Panc1 (cell line): Measurements from ENCODE around the gene CRKL. TPM values are rescaled to one million over a fixed set of nuclear protein-coding genes. Genes with fewer than 3 reads are reported as not detected.
"Not testable (repeated sequence)": the region's sequence is repeated elsewhere in the genome, so short reads cannot be mapped to it uniquely, and the experiment has no call there.

ENCODE experiments used
- ATAC-seq: fragments of 200-7000 bp; cut with Tn5 transposase; 2 replicates; pipeline ENCODE4 v1.9.1; 2020; ENCODE audit warnings: mild to moderate bottlenecking, moderate library complexity
- BruUV-seq: library from RNA; stranded (reverse); fragments of 400-500 nt; replicated peaks from 2 replicates; lab custom pipeline; 2021; lab: Mats Ljungman, UMichigan
- CTCF ChIA-PET: fragments of 300-600 bp; sonication (Branson Sonifier 250); formaldehyde crosslinking; loops from one replicate; lab custom pipeline; 2022; ENCODE audit warnings: antibody characterized with exemption; lab: Charles Lee
- POLR2A ChIA-PET: fragments of 300-600 bp; sonication (Branson Sonifier 250); formaldehyde crosslinking; loops from one replicate; lab custom pipeline; 2022; ENCODE audit warnings: antibody characterized with exemption; lab: Charles Lee
- DNase-seq: peaks from one replicate; pipeline ENCODE4 v3.0.0-alpha.2; 2010; ENCODE audit warnings: low read depth, low spot score
- H3K27ac ChIP-seq: 2 replicates; pipeline ENCODE4 v1.5.1; 2011; ENCODE audit warnings: mild to moderate bottlenecking, low read length, inconsistent platforms
- H3K27me3 ChIP-seq: fragments of 200-500 bp; sonication (Bioruptor generic); 2 replicates; pipeline ENCODE4 v1.6.0; 2014; ENCODE audit warnings: low read length, inconsistent platforms; ENCODE audit not compliant: control insufficient read depth, insufficient read depth
- H3K36me3 ChIP-seq: fragments of 200-500 bp; sonication (Bioruptor generic); 2 replicates; pipeline ENCODE4 v1.5.1; 2014; ENCODE audit warnings: inconsistent platforms, mild to moderate bottlenecking, low read length, moderate library complexity; ENCODE audit not compliant: control insufficient read depth, insufficient read depth
- H3K4me1 ChIP-seq: 2 replicates; pipeline ENCODE4 v1.5.1; 2011; ENCODE audit warnings: inconsistent platforms, mild to moderate bottlenecking, low read length, moderate library complexity; ENCODE audit not compliant: control insufficient read depth, insufficient read depth
- H3K4me3 ChIP-seq, 2 experiments: 2 replicates each; pipeline ENCODE4 v1.5.1; 2011 to 2012; ENCODE audit warnings: low read depth in 2 of 2, low read length in 2 of 2, mild to moderate bottlenecking in 2 of 2, inconsistent platforms in 1 of 2, moderate library complexity in 1 of 2
- H3K9me3 ChIP-seq: fragments of 200-500 bp; sonication (Bioruptor generic); 2 replicates; pipeline ENCODE4 v1.5.1; 2014; ENCODE audit warnings: low read depth, mild to moderate bottlenecking, inconsistent platforms, low read length, moderate library complexity; ENCODE audit not compliant: control insufficient read depth, insufficient read depth
- POLR2AphosphoS5 ChIP-seq: IDR thresholded peaks from 2 replicates; pipeline ENCODE4 v1.6.1; 2012; ENCODE audit warnings: mild to moderate bottlenecking, low read depth, low read length, moderate library complexity
- SIN3A ChIP-seq: IDR thresholded peaks from 2 replicates; pipeline ENCODE4 v1.6.1; 2012; ENCODE audit warnings: low read depth, mild to moderate bottlenecking, low read length, moderate library complexity, borderline replicate concordance; ENCODE audit not compliant: insufficient read depth
- TCF7L2 ChIP-seq: IDR thresholded peaks from 2 replicates; pipeline ENCODE4 v1.6.1; 2011; ENCODE audit warnings: mild to moderate bottlenecking, low read depth, low read length, inconsistent platforms
- in situ Hi-C: cut with HindIII; loops from 2 replicates; pipeline ENCODE4 v1.10.0; 2016; ENCODE audit warnings: low sequenced_read_pairs, low pct_unique_long_range_greater_than_20kb
- intact Hi-C: fragments of 100-400 bp; cut with micrococcal nuclease; formaldehyde crosslinking; loops from one replicate; pipeline ENCODE4 v1.10.0; 2022; ENCODE audit not compliant: unreplicated experiment
- total RNA-seq: library from RNA; stranded (reverse); gene quantifications from one replicate; pipeline ENCODE4 v1.2.1, GENCODE V29; 2021; ENCODE audit not compliant: unreplicated experiment
- TF ChIP-seq, protein P1 (sequence below): fragments of 450-650 bp; IDR thresholded peaks from 2 replicates; pipeline ENCODE4 v1.5.1; 2017; ENCODE audit warnings: mild to moderate bottlenecking
- TF ChIP-seq, protein P2 (sequence below), 2 experiments: IDR thresholded peaks; 2 replicates each; pipeline ENCODE4 v1.6.1; 2011 to 2012; ENCODE audit warnings: low read depth in 2 of 2, control low read depth in 1 of 2, low read length in 1 of 2, mild to moderate bottlenecking in 1 of 2, moderate library complexity in 1 of 2; ENCODE audit not compliant: insufficient read depth in 1 of 2

CRKL gene
- total RNA-seq, 1 experiment from 2014 or later = 59.4 TPM

DNA sequence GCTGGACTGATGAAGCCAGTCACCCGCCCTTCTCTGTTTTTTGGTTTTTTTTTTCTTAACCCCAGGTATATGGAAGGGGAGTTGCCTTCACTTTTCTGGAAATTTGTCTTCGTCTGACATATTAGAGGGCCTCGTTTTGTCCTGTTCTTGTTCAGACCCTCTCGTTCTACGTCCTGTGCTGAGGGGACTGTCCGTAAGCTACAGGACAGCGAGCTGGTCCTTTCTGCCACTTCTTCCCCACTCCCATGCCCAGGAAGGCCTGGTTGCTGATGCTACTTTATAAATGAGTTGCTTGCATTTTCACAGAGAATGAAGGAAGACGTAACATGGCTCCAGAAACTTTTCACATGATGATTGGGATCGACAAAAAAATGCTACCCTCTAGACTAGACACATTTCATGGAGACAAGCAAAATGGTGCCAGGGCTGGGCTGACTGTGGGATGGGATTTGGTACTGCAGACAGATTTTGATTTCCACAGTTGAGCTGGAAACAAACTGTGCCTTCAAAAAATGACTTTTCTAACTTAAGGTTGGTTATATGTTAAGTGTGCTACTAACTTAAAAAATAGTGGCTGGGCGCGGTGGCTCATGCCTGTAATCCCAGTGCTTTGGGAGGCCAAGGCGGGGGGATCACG is 27.2 kb upstream of the CRKL start:
- Histone ChIP-seq H3K4me1 (peaks cover 6% of the 10 kb centered on the region), H3K27me3 (no peaks in the 10 kb centered on the region), H3K4me3 (no peak overlapping the region), H3K27ac (no peak overlapping the region), H3K36me3 (no peaks in the 10 kb centered on the region; the same call in 1 of the 2 replicates), H3K9me3 (no peaks in the 10 kb centered on the region)
- ATAC-seq (no peak), DNase-seq (no peak)
- intact Hi-C loops (loop anchor here (10.0 kb wide), 1 partner anchor 55 kb away; no protein-coding TSS in a partner anchor), in situ Hi-C loops (no loop called here)
- ChIA-PET CTCF (interaction anchor here (0.7 kb wide), 1 partner anchor 58 kb away, joined by 3 read pairs; no protein-coding TSS in a partner anchor), POLR2A (no interaction called here)
- TF ChIP-seq, protein P1, sequence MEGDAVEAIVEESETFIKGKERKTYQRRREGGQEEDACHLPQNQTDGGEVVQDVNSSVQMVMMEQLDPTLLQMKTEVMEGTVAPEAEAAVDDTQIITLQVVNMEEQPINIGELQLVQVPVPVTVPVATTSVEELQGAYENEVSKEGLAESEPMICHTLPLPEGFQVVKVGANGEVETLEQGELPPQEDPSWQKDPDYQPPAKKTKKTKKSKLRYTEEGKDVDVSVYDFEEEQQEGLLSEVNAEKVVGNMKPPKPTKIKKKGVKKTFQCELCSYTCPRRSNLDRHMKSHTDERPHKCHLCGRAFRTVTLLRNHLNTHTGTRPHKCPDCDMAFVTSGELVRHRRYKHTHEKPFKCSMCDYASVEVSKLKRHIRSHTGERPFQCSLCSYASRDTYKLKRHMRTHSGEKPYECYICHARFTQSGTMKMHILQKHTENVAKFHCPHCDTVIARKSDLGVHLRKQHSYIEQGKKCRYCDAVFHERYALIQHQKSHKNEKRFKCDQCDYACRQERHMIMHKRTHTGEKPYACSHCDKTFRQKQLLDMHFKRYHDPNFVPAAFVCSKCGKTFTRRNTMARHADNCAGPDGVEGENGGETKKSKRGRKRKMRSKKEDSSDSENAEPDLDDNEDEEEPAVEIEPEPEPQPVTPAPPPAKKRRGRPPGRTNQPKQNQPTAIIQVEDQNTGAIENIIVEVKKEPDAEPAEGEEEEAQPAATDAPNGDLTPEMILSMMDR = no peak
- TF ChIP-seq, protein P2, sequence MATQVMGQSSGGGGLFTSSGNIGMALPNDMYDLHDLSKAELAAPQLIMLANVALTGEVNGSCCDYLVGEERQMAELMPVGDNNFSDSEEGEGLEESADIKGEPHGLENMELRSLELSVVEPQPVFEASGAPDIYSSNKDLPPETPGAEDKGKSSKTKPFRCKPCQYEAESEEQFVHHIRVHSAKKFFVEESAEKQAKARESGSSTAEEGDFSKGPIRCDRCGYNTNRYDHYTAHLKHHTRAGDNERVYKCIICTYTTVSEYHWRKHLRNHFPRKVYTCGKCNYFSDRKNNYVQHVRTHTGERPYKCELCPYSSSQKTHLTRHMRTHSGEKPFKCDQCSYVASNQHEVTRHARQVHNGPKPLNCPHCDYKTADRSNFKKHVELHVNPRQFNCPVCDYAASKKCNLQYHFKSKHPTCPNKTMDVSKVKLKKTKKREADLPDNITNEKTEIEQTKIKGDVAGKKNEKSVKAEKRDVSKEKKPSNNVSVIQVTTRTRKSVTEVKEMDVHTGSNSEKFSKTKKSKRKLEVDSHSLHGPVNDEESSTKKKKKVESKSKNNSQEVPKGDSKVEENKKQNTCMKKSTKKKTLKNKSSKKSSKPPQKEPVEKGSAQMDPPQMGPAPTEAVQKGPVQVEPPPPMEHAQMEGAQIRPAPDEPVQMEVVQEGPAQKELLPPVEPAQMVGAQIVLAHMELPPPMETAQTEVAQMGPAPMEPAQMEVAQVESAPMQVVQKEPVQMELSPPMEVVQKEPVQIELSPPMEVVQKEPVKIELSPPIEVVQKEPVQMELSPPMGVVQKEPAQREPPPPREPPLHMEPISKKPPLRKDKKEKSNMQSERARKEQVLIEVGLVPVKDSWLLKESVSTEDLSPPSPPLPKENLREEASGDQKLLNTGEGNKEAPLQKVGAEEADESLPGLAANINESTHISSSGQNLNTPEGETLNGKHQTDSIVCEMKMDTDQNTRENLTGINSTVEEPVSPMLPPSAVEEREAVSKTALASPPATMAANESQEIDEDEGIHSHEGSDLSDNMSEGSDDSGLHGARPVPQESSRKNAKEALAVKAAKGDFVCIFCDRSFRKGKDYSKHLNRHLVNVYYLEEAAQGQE (IDR thresholded peaks at IDR 0.05; ENCODE audit: insufficient read depth in 1 of 2, low read depth in 2 of 2, low read length in 1 of 2) = no peak
- TSS peak; percentile 82 for BruUV-seq

DNA sequence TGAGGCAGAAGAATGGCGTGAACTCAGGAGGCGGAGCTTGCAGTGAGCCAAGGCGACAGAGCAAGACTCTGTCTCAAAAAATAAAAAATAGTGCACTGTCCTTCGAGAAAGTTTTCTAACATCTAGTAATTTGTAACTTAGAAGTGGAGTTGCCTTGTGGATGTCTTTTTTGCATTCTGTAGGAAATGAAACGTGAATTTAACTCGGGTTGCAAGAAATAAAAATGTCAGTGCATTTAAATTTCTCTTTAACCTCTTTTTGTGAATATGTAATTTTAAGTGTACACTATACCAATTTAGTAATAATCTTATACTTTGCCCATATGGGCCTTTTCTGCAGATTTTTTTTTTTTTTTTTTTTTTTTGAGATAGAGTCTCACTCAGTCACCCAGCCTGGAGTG is 26.2 kb upstream of the CRKL start:
- peaks cover 2% of the 10 kb centered on the region for H3K4me1 ChIP-seq
- POLR2A ChIA-PET = interaction anchor here (0.6 kb wide), 1 partner anchor 54 kb away, joined by 3 read pairs; no protein-coding TSS in a partner anchor
- no peaks in the 10 kb centered on the region for H3K27me3 ChIP-seq
- CTCF ChIA-PET = interaction anchor here (0.6 kb wide), 1 partner anchor 24 kb away, joined by 8 read pairs; no protein-coding TSS in a partner anchor
- in situ Hi-C loops = no loop called here
- ATAC-seq (no peak), DNase-seq (no peak)
- no peak overlapping the region for H3K4me3 ChIP-seq
- no TSS peak for BruUV-seq
- no peaks in the 10 kb centered on the region; the same call in 1 of the 2 replicates for H3K36me3 ChIP-seq
- no peaks in the 10 kb centered on the region for H3K9me3 ChIP-seq
- no peak for TF ChIP-seq SIN3A
- TF ChIP-seq, protein P1 = no peak
- TF ChIP-seq, protein P2 (IDR thresholded peaks at IDR 0.05; ENCODE audit: insufficient read depth in 1 of 2, low read depth in 2 of 2, low read length in 1 of 2) = no peak
- no peak for TF ChIP-seq POLR2AphosphoS5
- no peak for TF ChIP-seq TCF7L2
- intact Hi-C loops = no loop called here
- no peak overlapping the region for H3K27ac ChIP-seq

DNA sequence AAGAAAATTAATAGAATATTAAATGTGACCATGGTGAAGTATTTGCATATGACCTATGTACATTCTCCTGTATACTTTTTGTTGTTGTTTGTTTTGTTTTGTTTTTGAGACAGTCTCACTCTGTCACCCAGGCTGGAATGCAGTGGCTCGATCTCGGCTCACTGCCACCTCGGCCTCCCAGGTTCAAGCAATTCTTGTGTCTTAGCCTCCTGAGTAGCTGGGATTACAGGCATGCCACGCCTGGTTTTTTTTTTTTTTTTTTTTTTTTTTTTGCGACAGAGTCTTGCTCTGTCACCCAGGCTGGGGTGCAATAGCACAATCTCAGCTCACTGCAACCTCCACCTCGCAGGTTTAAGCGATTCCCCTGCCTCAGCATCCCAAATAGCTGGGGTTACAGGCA is 19.5 kb upstream of the CRKL start:
- in situ Hi-C loops, intact Hi-C loops: not testable (repeated sequence)

More for the DNA sequence above, 19.5 kb upstream of the CRKL start:
- H3K4me3 ChIP-seq, ATAC-seq, H3K36me3 ChIP-seq, DNase-seq, POLR2A ChIA-PET, H3K4me1 ChIP-seq, H3K9me3 ChIP-seq, CTCF ChIA-PET, BruUV-seq, H3K27ac ChIP-seq, H3K27me3 ChIP-seq: not testable (repeated sequence)
